ENCODE results near the gene DEDD. TPM values are rescaled to one million over a fixed set of nuclear protein-coding genes. Genes with fewer than 3 reads are reported as not detected.
A peak's percentile ranks its signal among the peaks of the same experiment; 100 is the strongest.

DEDD gene
- total RNA-seq, 1 experiment from 2014 or later, result 44.7 TPM

DNA sequence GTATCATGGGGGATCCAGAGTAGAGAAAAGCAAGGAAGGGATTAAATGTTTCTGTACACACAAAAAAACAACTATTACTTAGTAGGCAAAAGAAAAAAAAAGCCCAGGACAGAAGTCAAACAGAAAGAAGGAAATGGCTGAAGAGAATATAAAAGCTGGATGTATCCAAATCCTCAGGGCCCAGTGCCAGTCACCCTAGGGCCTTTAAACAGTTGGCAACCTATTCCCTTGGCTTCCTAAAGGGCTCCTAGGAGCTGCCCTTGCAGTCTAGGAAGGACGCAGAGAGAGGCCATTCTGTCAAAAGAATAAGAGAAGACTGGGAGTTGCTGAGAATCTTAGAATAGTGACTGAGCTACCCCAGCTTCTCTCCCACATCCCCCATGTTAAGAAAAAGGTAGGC is 39.9 kb upstream of the DEDD start:
- H2BK120ac ChIP-seq (ENCODE audit: low read depth, low read length, poor library complexity, severe bottlenecking), result no peak overlapping the region
- no peaks in the 10 kb centered on the region for H3K27me3 ChIP-seq (ENCODE audit: insufficient read depth, low read length)

More for the DNA sequence above, 39.9 kb upstream of the DEDD start:
- no peaks in the 10 kb centered on the region for H3K79me2 ChIP-seq (ENCODE audit: insufficient read depth, low read length)
- no peak overlapping the region for H2BK12ac ChIP-seq (ENCODE audit: insufficient read length, low read depth, low read length)
- H3K4me3 Mint-ChIP-seq, result peak overlapping the region in 1 of 2 experiments; percentile 50; a peak in 1 of 5 replicates
- no peaks in the 10 kb centered on the region for H3K79me1 ChIP-seq (ENCODE audit: insufficient read depth, low read depth, low read length, poor library complexity, severe bottlenecking)
- H3K9me3 Mint-ChIP-seq, result no peaks in the 10 kb centered on the region
- peaks cover 25 to 70% (median 69%) of the 10 kb centered on the region in 3 experiments; a peak in 6 of 7 replicates for H3K36me3 Mint-ChIP-seq (ENCODE audit: insufficient read depth in 1 of 3, low read depth in 3 of 3)
- H3K27me3 Mint-ChIP-seq (ENCODE audit: low read depth), result no peaks in the 10 kb centered on the region
- no peaks in the 10 kb centered on the region for H4K20me1 ChIP-seq (ENCODE audit: control insufficient read depth, insufficient read depth, insufficient read length)
- no CpG with 5 or more reads among the region's 1 CpG for WGBS (ENCODE audit: extremely low coverage, insufficient read length, low lambda C conversion rate)
- no peak overlapping the region for H2BK15ac ChIP-seq (ENCODE audit: low read depth, low read length)
- no peak overlapping the region for H4K5ac ChIP-seq (ENCODE audit: insufficient read length, low read depth, low read length)
- H3K27ac ChIP-seq (ENCODE audit: insufficient read length, low read depth, low read length), result no peak overlapping the region
- no peak overlapping the region for H3K4me2 ChIP-seq (ENCODE audit: insufficient read depth, insufficient read length, low read length)
- H3K9ac ChIP-seq (ENCODE audit: extremely low read depth, insufficient read length, low read length), result no peak overlapping the region
- H2BK5ac ChIP-seq (ENCODE audit: insufficient read length, low read length), result no peak overlapping the region
- H3K4me1 ChIP-seq (ENCODE audit: insufficient read depth, low read length), result no peaks in the 10 kb centered on the region; the same call in 1 of the 2 replicates
- DNase-seq, result no peak
- H3K4me1 Mint-ChIP-seq, result peaks cover 13 to 18% of the 10 kb centered on the region in 2 experiments
- H4K8ac ChIP-seq (replicated peaks; ENCODE audit: insufficient read length, low read depth, low read length), result no peak overlapping the region
- no peak overlapping the region for H3T11ph ChIP-seq (ENCODE audit: low read length)
- no peak overlapping the region for H4K91ac ChIP-seq (ENCODE audit: insufficient read length, low read depth, low read length)
- H3K4ac ChIP-seq (ENCODE audit: low read depth, low read length), result no peak overlapping the region
- peaks cover 6% of the 10 kb centered on the region for H3K23me2 ChIP-seq (ENCODE audit: insufficient read length, low read depth, low read length, poor library complexity, severe bottlenecking)
- no peak overlapping the region for H3K18ac ChIP-seq (ENCODE audit: insufficient read length, low read depth, low read length)
- H2AK5ac ChIP-seq (ENCODE audit: insufficient read length, low read length), result no peak overlapping the region
- H3K27ac Mint-ChIP-seq, result no peak overlapping the region
- TF ChIP-seq, protein P1, sequence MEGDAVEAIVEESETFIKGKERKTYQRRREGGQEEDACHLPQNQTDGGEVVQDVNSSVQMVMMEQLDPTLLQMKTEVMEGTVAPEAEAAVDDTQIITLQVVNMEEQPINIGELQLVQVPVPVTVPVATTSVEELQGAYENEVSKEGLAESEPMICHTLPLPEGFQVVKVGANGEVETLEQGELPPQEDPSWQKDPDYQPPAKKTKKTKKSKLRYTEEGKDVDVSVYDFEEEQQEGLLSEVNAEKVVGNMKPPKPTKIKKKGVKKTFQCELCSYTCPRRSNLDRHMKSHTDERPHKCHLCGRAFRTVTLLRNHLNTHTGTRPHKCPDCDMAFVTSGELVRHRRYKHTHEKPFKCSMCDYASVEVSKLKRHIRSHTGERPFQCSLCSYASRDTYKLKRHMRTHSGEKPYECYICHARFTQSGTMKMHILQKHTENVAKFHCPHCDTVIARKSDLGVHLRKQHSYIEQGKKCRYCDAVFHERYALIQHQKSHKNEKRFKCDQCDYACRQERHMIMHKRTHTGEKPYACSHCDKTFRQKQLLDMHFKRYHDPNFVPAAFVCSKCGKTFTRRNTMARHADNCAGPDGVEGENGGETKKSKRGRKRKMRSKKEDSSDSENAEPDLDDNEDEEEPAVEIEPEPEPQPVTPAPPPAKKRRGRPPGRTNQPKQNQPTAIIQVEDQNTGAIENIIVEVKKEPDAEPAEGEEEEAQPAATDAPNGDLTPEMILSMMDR (conservative IDR thresholded peaks at IDR 0.05), result no peak
- no peaks in the 10 kb centered on the region for H3K9me3 ChIP-seq (ENCODE audit: control insufficient read depth, low read depth, low read length)
- no peak overlapping the region for H3K23ac ChIP-seq (ENCODE audit: insufficient read length, low read depth, low read length)
- no peak overlapping the region for H3K14ac ChIP-seq (ENCODE audit: insufficient read depth, low read length)
- no peak overlapping the region for H2BK20ac ChIP-seq (ENCODE audit: low read depth, low read length, poor library complexity, severe bottlenecking)
- H2AFZ ChIP-seq (ENCODE audit: low read length), result no peak overlapping the region
- H3K56ac ChIP-seq (ENCODE audit: insufficient read length, low read depth, low read length), result no peak overlapping the region
